GM23248 (cell line): ENCODE results near the gene DAG1. TPM values are rescaled to one million over a fixed set of nuclear protein-coding genes. Genes with fewer than 3 reads are reported as not detected.

Experiments
- DNase-seq: peaks from one replicate; pipeline ENCODE4 v3.0.0-alpha.2; 2015
- H2AFZ ChIP-seq: fragments of 200-600 bp; sonication (generic); 2 replicates; pipeline ENCODE4 v1.6.1; 2016; ENCODE audit warnings: antibody characterized with exemption
- H3F3A ChIP-seq: fragments of 200-600 bp; sonication (generic); 2 replicates; pipeline ENCODE4 v1.6.1; 2016; ENCODE audit warnings: mild to moderate bottlenecking, antibody characterized with exemption, mixed run types; ENCODE audit not compliant: insufficient read depth
- H3K27ac ChIP-seq: fragments of 200-600 bp; sonication (generic); 2 replicates; pipeline ENCODE4 v1.5.1; 2016; ENCODE audit warnings: mild to moderate bottlenecking
- H3K27me3 ChIP-seq: fragments of 200-600 bp; sonication (generic); replicated peaks from 2 replicates; pipeline ENCODE4 v1.6.1; 2016; ENCODE audit warnings: mild to moderate bottlenecking; ENCODE audit not compliant: insufficient read depth
- H3K36me3 ChIP-seq: fragments of 200-600 bp; sonication (generic); 2 replicates; pipeline ENCODE4 v1.6.1; 2016; ENCODE audit warnings: low read depth, mild to moderate bottlenecking
- H3K4me1 ChIP-seq: fragments of 200-600 bp; sonication (generic); 2 replicates; pipeline ENCODE4 v1.6.1; 2016; ENCODE audit warnings: mild to moderate bottlenecking; ENCODE audit not compliant: insufficient read depth
- H3K4me2 ChIP-seq: fragments of 200-600 bp; sonication (generic); one replicate; pipeline ENCODE4 v1.6.1; 2016; ENCODE audit warnings: mild to moderate bottlenecking; ENCODE audit not compliant: unreplicated experiment
- H3K4me3 ChIP-seq: fragments of 200-600 bp; sonication (generic); 2 replicates; pipeline ENCODE4 v1.5.1; 2016; ENCODE audit warnings: mild to moderate bottlenecking
- H3K79me2 ChIP-seq: fragments of 200-600 bp; sonication (generic); 2 replicates; pipeline ENCODE4 v1.6.1; 2016; ENCODE audit warnings: mild to moderate bottlenecking; ENCODE audit not compliant: insufficient read depth
- H3K9ac ChIP-seq: fragments of 200-600 bp; sonication (generic); 2 replicates; pipeline ENCODE4 v1.6.1; 2016; ENCODE audit warnings: mild to moderate bottlenecking
- H3K9me2 ChIP-seq: fragments of 200-600 bp; sonication (generic); 2 replicates; pipeline ENCODE4 v1.6.1; 2016; ENCODE audit warnings: mixed run types, mild to moderate bottlenecking, moderate library complexity; ENCODE audit not compliant: insufficient read depth
- H3K9me3 ChIP-seq: fragments of 200-600 bp; sonication (generic); one replicate; pipeline ENCODE4 v1.6.1; 2017; ENCODE audit warnings: low read depth
- H4K20me1 ChIP-seq: fragments of 200-600 bp; sonication (generic); 2 replicates; pipeline ENCODE4 v1.6.0; 2016; ENCODE audit not compliant: insufficient read depth
- EZH2 ChIP-seq: fragments of 200-600 bp; sonication (generic); IDR thresholded peaks from 2 replicates; pipeline ENCODE4 v1.6.1; 2018; ENCODE audit warnings: antibody characterized with exemption, mild to moderate bottlenecking; ENCODE audit not compliant: insufficient read depth, poor library complexity, severe bottlenecking
- EZH2phosphoT487 ChIP-seq: fragments of 200-600 bp; sonication (generic); IDR thresholded peaks from 2 replicates; pipeline ENCODE4 v1.6.1; 2018; ENCODE audit warnings: antibody characterized with exemption, moderate library complexity, mild to moderate bottlenecking, low read depth; ENCODE audit not compliant: insufficient read depth
- WGBS, 2 experiments: methylation state at CpG; one replicate each; pipeline ENCODE4 v1.1.6; 2015 to 2017; ENCODE audit warnings: low lambda C conversion rate in 2 of 2, low coverage in 1 of 2; ENCODE audit errors: missing lambda C conversion rate in 2 of 2; 5-methylcytosine and 5-hydroxymethylcytosine counted together
- in situ Hi-C: fragments of 300-500 bp; cut with MboI; formaldehyde crosslinking; loops from 2 replicates; pipeline ENCODE4 v1.15.0; 2020
- polyA plus RNA-seq: library from polyadenylated mRNA; unstranded; fragments of >200 nt; fragmentation: Nextera tagmentation; extraction: Ambion mirVana; gene quantifications from 2 replicates; pipeline ENCODE4 v1.2.1, GENCODE V29; 2016
- total RNA-seq: library from RNA; depleted of rRNA; stranded (reverse); fragments of >200 nt; shearing (Covaris generic); gene quantifications from 2 replicates; pipeline ENCODE4 v1.2.3, GENCODE V29; 2014

The DAG1 gene
- total and polyA plus RNA-seq, 2 experiments from 2014 or later = 43.0 to 90.2 TPM

DNA sequence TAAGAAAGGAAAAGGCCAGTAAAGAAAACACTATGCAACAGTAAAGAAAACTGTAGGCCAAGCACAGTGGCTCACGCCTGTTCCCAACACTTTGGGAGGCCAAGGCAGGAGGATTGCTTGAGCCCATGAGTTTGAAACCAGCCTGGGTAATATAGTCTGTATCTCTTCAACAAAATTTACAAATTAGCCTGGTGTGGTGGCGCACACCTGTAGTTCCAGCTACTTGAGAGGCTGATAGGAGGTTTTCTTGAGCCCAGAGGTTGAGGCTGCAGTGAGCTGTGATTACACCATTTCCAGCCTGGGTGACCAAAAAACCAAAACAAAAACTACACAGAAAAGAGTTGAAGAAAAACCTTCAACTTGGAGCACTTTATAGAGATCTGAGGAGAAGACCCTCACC, 31.8 kb downstream of the DAG1 start:
- Histone ChIP-seq H3K9me2 (no peaks in the 10 kb centered on the region), H2AFZ (no peak overlapping the region), H3K9ac (peak overlapping the region; percentile 75), H4K20me1 (no peaks in the 10 kb centered on the region), H3K27ac (peak overlapping the region; percentile 92), H3F3A (peaks cover 22% of the 10 kb centered on the region), H3K36me3 (no peaks in the 10 kb centered on the region), H3K79me2 (peaks cover 39% of the 10 kb centered on the region), H3K4me3 (no peak overlapping the region), H3K4me2 (no peak overlapping the region), H3K4me1 (peaks cover 18% of the 10 kb centered on the region), H3K27me3 (no peaks in the 10 kb centered on the region), H3K9me3 (no peaks in the 10 kb centered on the region)
- TF ChIP-seq EZH2phosphoT487 (no peak), EZH2 (no peak)
- 97% methylated on average over 2 of the region's 2 CpGs for WGBS, 2 experiments
- DNase-seq = no peak
- in situ Hi-C loops = no loop called here

DNA sequence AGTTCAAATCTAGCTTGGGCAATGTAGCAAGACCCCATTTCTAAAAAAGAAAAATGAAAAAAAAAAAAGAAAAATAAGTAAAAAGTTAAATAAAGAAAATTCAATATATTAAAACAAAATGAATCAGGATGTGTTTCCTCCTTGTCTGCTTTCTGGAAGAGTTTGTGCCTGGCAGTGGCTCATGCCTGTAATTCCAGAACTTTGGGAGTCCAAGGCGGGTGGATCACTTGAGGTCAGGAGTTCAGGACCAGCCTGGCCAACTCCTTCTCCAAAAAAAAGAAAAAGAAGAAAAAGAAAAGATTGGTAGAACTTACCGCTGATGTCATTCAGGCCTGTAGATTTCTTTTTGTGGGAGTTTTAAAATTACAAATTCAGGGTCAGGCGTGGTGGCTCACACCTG, 36.8 kb downstream of the DAG1 start:
- Histone ChIP-seq H3K4me2 (no peak overlapping the region), H3K27me3 (no peaks in the 10 kb centered on the region), H3K9me2 (no peaks in the 10 kb centered on the region), H3K9ac (no peak overlapping the region), H3K79me2 (peaks cover 30% of the 10 kb centered on the region), H3K4me3 (no peak overlapping the region), H3K9me3 (no peaks in the 10 kb centered on the region), H3K4me1 (0 out of 2 replicates have a peak, but pooled peaks cover under 1% of the 10 kb centered on the region), H3K27ac (no peak overlapping the region), H4K20me1 (no peaks in the 10 kb centered on the region), H3K36me3 (peaks cover 4% of the 10 kb centered on the region; the same call in 1 of the 2 replicates), H2AFZ (no peak overlapping the region), H3F3A (peaks cover 4% of the 10 kb centered on the region)
- no peak for TF ChIP-seq EZH2phosphoT487
- no peak for TF ChIP-seq EZH2
- in situ Hi-C loops = no loop called here
- 53 to 57% methylated on average over 3 of the region's 3 CpGs for WGBS, 2 experiments
- no peak for DNase-seq

DNA sequence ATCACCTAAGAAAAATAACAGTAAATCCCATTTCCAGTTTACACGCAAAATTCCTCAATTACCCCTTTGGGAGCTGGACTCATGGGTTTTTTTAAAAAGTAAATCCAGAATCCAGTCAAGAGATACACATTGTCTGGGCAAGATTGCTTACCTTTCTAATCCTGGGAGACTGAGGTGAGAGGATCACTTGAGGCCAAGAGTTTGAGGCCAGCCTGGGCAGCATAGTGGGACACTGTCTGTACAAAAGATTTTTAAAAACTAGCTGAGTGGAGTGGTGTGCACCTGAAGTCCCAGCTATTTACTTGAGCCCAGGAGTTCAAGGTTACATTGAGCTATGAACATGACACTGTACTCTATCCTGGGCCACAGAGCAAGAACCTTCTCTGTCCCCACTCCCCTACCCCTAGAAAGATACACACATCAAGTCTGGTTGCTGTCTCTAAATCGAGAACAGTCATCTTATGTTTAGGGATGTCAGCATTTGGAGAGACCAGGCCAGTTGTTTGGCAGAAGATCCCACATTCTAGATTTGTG, 39.0 kb downstream of the DAG1 start:
- TF ChIP-seq EZH2phosphoT487 (no peak), EZH2 (no peak)
- Histone ChIP-seq H3K9me3 (no peaks in the 10 kb centered on the region), H4K20me1 (no peaks in the 10 kb centered on the region), H3K27ac (no peak overlapping the region), H3K9me2 (no peaks in the 10 kb centered on the region), H3K79me2 (peaks cover 15% of the 10 kb centered on the region), H3K9ac (no peak overlapping the region), H3K4me2 (no peak overlapping the region), H3K36me3 (peaks cover 4% of the 10 kb centered on the region; the same call in 1 of the 2 replicates), H3K27me3 (no peaks in the 10 kb centered on the region), H3F3A (no peaks in the 10 kb centered on the region), H3K4me3 (no peak overlapping the region), H2AFZ (no peak overlapping the region), H3K4me1 (no peaks in the 10 kb centered on the region)
- WGBS, 2 experiments = 18 to 25% methylated on average over 2 of the region's 2 CpGs
- in situ Hi-C loops = no loop called here
- DNase-seq = no peak

DNA sequence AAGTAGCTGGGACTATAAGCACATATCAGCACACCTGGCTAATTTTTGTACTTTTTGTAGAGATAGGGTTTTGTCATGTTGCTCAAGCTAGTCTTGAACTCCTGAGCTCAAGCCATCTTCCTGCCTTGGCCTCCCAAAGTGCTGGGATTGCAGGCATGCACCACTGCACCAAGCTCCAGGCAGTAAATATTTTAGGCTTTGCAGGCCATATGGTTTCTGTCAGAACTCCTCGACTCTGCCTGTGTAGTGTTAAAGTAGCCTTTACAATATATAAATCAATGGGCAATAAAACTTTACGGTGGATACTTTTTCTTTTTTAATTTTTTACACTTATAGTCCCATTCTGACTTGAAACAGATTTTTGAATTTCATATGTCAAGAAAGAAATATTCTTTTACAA, 41.6 kb downstream of the DAG1 start:
- Histone ChIP-seq H3K79me2 (peaks cover under 1% of the 10 kb centered on the region), H3K9me3 (no peaks in the 10 kb centered on the region), H3K27me3 (no peaks in the 10 kb centered on the region), H3K27ac (no peak overlapping the region), H3K9me2 (no peaks in the 10 kb centered on the region), H3K4me1 (no peaks in the 10 kb centered on the region), H3K9ac (no peak overlapping the region), H3K4me2 (no peak overlapping the region), H3F3A (no peaks in the 10 kb centered on the region), H3K4me3 (no peak overlapping the region), H4K20me1 (no peaks in the 10 kb centered on the region), H2AFZ (no peak overlapping the region), H3K36me3 (peaks cover 4% of the 10 kb centered on the region; the same call in 1 of the 2 replicates)
- no peak for TF ChIP-seq EZH2phosphoT487
- no peak for TF ChIP-seq EZH2
- in situ Hi-C loops = no loop called here
- DNase-seq = no peak
- WGBS, 2 experiments = 38 to 51% methylated on average over 2 of the region's 2 CpGs

DNA sequence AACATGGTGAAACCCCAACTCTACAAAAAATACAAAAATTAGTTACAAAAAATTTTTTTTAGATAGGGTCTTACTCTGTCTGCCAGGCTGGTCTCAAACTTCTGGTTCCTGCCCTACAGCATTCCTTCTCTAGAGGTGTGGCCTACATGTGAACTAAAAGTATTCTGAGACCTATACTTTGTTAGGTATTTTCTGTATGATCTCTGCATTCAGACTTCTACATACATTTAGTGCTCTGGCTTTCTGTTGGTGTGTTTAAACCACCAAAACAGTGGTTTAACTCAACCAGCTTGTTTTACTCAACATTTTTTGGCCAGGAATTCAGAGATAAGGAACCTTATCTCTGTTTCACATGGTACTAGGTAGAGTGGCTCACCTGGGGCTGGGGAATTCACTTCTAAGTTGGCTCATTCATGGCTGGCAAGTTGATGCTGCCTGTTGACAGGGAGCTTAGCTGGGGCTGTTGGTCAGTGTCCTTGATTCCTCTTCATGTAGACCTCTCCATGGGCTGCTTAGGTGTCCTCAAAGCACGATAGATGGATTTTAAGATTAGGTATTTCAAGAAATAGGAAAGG, 42.8 kb downstream of the DAG1 start:
- Histone ChIP-seq H3K9me2 (no peaks in the 10 kb centered on the region), H2AFZ (no peak overlapping the region), H3K9me3 (no peaks in the 10 kb centered on the region), H3F3A (no peaks in the 10 kb centered on the region), H3K27ac (no peak overlapping the region), H3K27me3 (no peaks in the 10 kb centered on the region), H4K20me1 (no peaks in the 10 kb centered on the region), H3K4me1 (no peaks in the 10 kb centered on the region), H3K4me3 (no peak overlapping the region), H3K79me2 (no peaks in the 10 kb centered on the region), H3K36me3 (peaks cover 4% of the 10 kb centered on the region; the same call in 1 of the 2 replicates), H3K9ac (no peak overlapping the region), H3K4me2 (no peak overlapping the region)
- TF ChIP-seq EZH2phosphoT487 (no peak), EZH2 (no peak)
- in situ Hi-C loops = no loop called here
- 93 to 100% methylated on average over 1 of the region's 1 CpG for WGBS, 2 experiments
- DNase-seq = no peak
